Endothelial cell of umbilical vein (primary cell): ENCODE measurements around the gene PYGO1.

Source experiments
- EZH2 ChIP-seq: IDR thresholded peaks from 2 replicates; pipeline ENCODE4 v1.6.1; 2012; ENCODE audit warnings: borderline replicate concordance, low read depth, mild to moderate bottlenecking, moderate library complexity, low read length, inconsistent platforms; ENCODE audit not compliant: severe bottlenecking
- JUN ChIP-seq: IDR thresholded peaks from 2 replicates; pipeline ENCODE4 v1.6.1; 2011; ENCODE audit warnings: borderline replicate concordance, low read depth; ENCODE audit not compliant: insufficient read length, insufficient read depth
- MAX ChIP-seq: IDR thresholded peaks from 2 replicates; pipeline ENCODE4 v1.6.1; 2011; ENCODE audit not compliant: insufficient read depth, insufficient read length
- MYC ChIP-seq: IDR thresholded peaks from one replicate; pipeline ENCODE4 v1.6.1; 2011; ENCODE audit warnings: mild to moderate bottlenecking, low read depth, low read length
- POLR2A ChIP-seq: IDR thresholded peaks from 2 replicates; pipeline ENCODE4 v1.6.1; 2012; ENCODE audit warnings: low read depth, mild to moderate bottlenecking, control low read depth, low read length
- POLR2AphosphoS5 ChIP-seq: IDR thresholded peaks from 2 replicates; pipeline ENCODE4 v1.6.1; 2012; ENCODE audit warnings: low read depth, mild to moderate bottlenecking, control low read depth, low read length, moderate library complexity; ENCODE audit not compliant: insufficient read depth
- TF ChIP-seq, protein P1 (sequence below), 2 donors: IDR thresholded peaks; 1 replicate in 1 of 2; 2 replicates in 1 of 2; pipeline ENCODE4 v1.5.1; 2011; ENCODE audit warnings: low read length in 2 of 2, mild to moderate bottlenecking in 2 of 2, moderate library complexity in 2 of 2, control low read depth in 1 of 2, inconsistent platforms in 1 of 2, low read depth in 1 of 2; ENCODE audit not compliant: insufficient read depth in 1 of 2; ENCODE audit errors: extremely low read depth in 1 of 2

DNA sequence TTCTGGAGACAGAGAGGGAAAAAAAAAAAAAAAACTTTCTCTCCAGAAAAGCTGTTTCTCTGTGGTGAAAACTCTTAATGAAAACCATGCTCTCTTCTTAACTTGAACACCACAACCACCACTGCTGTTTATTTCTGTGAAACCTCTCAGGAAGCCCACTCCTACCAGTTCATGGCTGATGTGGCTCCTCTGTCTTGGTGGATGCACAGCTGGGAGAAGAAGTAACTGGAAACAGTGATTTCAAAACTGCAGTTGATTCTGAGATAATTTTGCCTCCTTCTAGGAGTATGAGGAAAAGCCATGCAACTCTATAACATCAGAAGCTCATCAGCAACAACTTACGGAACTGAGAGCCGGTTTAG lies 40.2 kb upstream of the PYGO1 start:
- TF ChIP-seq, protein P1, sequence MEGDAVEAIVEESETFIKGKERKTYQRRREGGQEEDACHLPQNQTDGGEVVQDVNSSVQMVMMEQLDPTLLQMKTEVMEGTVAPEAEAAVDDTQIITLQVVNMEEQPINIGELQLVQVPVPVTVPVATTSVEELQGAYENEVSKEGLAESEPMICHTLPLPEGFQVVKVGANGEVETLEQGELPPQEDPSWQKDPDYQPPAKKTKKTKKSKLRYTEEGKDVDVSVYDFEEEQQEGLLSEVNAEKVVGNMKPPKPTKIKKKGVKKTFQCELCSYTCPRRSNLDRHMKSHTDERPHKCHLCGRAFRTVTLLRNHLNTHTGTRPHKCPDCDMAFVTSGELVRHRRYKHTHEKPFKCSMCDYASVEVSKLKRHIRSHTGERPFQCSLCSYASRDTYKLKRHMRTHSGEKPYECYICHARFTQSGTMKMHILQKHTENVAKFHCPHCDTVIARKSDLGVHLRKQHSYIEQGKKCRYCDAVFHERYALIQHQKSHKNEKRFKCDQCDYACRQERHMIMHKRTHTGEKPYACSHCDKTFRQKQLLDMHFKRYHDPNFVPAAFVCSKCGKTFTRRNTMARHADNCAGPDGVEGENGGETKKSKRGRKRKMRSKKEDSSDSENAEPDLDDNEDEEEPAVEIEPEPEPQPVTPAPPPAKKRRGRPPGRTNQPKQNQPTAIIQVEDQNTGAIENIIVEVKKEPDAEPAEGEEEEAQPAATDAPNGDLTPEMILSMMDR (IDR thresholded peaks at IDR 0.05; ENCODE audit: extremely low read depth in 1 of 2, insufficient read depth in 1 of 2, low read depth in 1 of 2, low read length in 2 of 2): no peak
- no peak for TF ChIP-seq POLR2A
- TF ChIP-seq EZH2: no peak
- TF ChIP-seq JUN: no peak
- no peak for TF ChIP-seq POLR2AphosphoS5
- TF ChIP-seq MAX: no peak
- TF ChIP-seq MYC: no peak
